ENCODE results near the gene GALNT14.

The GALNT14 gene

DNA sequence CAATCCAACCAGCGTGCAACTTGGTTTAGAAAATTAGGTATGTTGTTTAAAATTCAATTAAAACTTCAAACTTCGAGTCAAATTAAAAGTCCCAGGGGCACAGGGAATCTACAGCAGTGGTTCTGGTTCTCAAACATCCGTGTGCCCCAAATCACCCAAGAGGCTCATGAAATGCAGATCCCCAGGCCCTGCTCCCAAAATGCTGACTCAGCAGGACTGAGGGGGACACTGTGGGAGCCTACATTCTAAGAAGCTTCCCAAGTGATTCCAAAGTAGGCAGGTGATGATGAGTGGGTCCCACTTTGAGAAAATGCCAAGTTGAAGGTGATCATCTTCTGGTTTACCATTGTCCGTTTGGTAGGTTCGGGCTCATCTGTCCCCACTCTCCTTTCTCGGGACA, 82.3 kb downstream of the GALNT14 start:
- no peak for DNase-seq (ENCODE audit: low read depth)

GRCh38 chr2:31054842-31055388, 83.3 kb downstream of the GALNT14 start:
- DNase-seq (ENCODE audit: low read depth) = no peak

- no peak for DNase-seq (ENCODE audit: low read depth)
Measured at GRCh38 chr2:31053929-31054782, 84.1 kb downstream of the GALNT14 start.

DNA sequence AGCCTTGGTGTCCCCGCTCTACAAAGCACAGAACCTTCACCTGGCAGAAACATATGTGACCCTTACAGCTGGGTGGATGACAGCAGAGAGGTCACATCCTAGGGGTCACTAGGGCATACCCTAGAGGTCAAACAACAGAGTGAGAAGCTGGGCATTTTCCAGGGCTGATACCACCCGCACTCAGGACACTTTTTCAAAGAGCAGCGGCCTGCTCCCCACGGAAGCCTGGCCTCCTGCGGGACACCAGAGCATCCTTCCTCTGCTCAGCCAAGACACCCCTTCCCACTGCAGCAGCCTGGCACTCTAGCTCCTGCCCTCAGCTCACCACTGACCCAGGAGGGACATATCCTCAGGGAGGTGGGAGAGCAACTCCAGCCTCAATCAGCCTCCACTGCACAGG, 86.0 kb downstream of the GALNT14 start:
- DNase-seq (ENCODE audit: low read depth) = no peak

DNA sequence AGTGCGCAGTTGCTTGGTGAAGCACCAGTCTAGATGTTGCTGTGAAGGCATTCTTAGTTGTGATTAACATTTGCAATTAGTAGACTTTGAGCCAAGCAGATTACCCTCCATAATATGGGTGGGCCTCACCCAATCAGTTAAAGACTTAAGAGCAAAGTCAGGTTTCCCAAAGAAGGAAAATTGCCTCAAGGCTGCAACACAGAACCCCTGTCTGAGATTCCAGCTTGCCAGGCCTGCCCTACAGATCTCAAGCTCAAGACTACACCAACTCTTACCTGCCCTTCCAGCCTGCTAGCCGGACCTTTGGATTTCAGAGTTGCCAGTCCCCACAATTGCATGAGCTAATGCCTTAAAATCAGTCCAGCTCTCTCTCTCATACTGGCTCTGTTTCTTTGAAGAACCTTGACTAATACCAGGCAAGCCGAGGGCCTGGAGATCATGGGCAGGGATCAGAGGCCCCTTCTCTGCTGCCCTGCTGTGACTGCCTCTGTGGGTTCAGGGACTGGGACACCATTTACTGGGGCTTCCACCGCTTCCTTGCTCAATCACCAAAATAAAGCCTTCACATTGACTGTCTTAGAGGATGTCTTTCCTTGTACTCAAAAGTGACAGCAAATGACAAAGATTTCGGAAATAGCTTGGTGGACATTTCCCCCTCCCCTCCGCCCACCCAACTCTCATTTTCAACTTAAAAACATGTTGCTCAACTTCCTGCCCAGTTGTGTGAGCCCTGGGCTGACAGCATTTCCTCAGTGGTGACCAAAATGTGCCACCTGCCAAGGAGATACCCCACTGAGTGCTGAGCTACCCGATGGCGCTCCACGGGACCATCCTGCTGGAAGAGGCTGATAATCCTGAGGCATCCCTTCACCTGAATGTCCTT, 86.7 kb downstream of the GALNT14 start:
- DNase-seq (ENCODE audit: low read depth) = no peak

DNA sequence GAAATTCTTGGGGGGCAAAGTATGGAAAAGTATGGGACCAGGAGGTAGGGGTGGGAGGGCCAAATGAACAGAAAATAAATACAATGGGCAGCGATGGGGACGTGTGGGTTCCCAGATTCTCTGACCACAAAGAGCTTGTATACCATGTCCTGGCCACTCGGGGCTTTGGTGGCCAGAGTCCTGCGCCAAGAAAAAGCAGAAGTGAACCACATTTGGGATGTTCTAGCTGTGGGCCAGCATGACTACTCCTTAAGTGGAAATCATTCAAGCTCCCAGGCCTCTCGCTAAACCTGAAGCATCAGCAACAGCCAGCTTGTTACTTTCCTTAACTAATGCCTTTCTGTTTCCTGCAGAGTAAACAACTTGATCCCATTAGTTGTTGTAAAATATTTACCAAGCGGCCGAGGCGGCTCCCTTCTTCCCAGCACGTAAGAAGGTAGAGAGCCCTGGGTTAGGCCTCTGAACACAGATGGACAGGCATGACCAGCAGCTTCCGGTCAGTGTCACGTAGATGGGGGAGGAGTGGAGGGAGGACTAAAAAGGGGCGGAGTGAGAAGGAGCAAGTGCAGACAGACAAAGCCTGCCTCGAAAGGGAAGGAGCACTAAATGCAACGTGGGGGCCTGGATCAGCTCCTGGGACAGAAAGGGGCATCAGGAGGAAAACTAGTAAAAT, 88.2 kb downstream of the GALNT14 start:
- DNase-seq (ENCODE audit: low read depth) = no peak

DNA sequence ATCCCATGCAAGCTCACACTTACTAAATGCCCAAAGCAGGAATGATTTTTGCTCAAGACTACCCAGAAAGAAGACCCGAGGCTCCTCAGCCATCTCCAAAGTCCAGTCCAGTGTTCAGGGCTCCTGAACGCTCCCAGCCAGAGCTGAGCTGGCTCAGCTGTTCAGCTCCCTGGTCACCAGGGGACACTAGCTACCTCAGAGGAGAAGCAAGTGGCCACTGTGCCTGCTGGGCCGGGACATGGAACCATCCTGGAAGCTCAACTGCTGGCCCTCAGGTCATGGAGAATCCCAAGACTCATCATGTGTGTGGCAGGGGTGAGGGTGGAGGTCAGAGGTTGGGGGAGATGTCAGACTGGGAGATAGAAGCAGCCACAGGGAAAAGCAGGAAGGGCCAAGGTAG, 89.0 kb downstream of the GALNT14 start:
- no peak for DNase-seq (ENCODE audit: low read depth)

- DNase-seq (ENCODE audit: low read depth) = no peak
Measured at GRCh38 chr2:31047599-31047998, 90.6 kb downstream of the GALNT14 start.

DNA sequence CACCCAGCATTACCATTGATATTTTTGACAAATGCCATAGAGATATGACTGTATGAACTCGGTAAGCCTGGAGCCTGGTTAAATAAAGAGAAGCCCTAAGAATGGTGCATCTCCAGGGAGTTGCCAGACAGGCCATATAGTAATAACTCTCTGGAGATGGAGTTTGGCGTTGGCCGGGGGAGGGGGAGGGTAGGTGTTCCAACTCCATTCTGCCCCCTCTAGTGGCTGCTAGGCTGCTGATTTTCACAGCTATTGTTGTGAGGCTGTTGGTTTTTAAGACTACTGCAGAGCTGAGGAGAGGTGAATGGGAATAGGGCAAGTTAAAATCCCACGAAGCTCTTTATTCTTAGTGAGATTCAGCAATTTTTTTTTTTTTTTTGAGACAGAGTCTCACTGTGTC, 99.9 kb downstream of the GALNT14 start:
- DNase-seq (ENCODE audit: low read depth) = no peak

GRCh38 chr2:31037058-31037457, 101.2 kb downstream of the GALNT14 start:
- DNase-seq (ENCODE audit: low read depth) = no peak

- DNase-seq (ENCODE audit: low read depth) = no peak
Measured at GRCh38 chr2:31033032-31033431, 105.2 kb downstream of the GALNT14 start.

DNA sequence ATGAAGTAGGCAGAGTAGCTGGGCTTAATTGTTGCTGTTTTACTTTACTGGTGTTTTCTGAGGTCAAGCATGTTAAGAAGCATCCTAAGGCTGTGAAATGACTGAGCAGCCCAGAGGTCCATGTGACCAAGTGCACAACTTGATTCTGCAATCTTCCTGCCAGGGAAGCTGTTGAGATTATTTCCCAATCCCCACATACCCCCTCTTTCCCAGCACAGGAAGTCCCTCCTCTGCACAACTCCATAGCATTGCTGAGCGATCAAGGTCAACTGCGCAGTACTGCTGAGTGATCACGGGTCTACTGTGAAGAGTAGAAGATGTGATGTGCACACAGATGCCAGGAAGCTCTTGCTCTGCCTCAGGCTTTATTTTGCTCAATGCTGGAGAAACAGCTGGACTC, 105.8 kb downstream of the GALNT14 start:
- DNase-seq (ENCODE audit: low read depth) = no peak

DNA sequence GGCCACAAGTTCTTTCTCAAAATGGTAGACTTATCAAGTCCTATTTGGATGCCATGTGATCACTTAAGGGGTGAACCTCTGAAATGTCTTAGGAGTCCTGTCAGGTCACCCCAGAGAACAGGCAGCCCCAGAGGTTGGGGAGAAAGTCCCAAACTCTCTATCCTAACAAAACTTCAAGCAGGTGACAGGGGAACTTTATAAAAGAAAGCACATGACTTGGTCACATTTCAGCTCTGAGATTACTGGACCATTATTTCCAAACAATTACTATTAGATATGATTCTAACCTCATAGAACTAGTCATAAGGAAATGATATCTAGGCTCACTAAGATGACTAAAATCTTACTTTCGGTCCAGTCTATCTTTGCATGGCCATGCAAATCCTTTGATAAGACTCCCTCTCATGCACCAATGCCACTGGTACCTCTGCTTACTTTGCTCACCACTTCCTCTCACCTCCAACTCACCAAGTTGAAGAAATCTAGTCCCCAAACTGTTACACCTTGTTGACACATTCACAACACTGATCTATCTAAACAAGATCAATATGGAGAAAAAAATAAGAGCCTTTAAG, 107.0 kb downstream of the GALNT14 start:
- DNase-seq (ENCODE audit: low read depth) = no peak

- DNase-seq (ENCODE audit: low read depth) = no peak
Measured at GRCh38 chr2:31028417-31028816, 109.8 kb downstream of the GALNT14 start.

GRCh38 chr2:31027549-31027948, 110.7 kb downstream of the GALNT14 start:
- DNase-seq (ENCODE audit: low read depth) = no peak

DNA sequence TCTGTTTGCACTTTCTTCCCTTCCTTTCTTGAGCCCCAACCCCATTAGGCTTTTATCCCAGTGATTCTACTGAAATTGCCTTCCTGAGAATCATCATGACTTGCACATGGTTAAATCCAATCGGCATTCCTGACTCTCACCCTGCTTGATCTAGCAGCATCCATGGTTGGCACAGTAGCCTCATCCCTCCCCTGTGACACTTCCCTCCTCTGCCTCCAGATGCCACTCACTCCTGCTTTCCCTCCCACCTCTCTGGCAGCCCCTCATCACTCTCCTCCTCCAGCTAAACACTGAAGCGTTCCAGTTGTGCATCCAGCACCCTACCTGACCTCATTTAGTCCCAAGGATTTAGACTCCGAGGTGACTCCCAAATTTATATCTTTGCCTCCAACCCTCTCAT, 114.7 kb downstream of the GALNT14 start:
- no peak for DNase-seq (ENCODE audit: low read depth)

DNA sequence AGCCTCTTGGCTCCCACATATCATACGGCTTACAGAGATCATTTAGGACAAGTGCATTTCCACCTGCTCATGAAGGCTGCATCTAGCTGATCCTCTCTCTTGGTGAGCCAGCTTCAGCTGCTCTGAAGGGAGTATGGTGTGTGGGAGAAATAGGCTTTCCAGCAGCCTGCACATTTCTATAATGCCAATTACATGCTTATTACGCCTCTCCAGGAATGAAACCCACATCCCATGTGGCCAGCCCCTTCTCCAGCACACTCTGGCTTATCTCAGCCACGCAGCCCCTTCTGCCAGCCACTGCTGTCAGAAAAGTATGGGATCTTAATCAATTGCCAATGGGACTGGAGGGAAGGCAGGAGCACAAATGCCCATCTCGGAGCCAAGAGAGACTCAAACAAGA, 117.5 kb downstream of the GALNT14 start:
- DNase-seq (ENCODE audit: low read depth) = no peak

DNA sequence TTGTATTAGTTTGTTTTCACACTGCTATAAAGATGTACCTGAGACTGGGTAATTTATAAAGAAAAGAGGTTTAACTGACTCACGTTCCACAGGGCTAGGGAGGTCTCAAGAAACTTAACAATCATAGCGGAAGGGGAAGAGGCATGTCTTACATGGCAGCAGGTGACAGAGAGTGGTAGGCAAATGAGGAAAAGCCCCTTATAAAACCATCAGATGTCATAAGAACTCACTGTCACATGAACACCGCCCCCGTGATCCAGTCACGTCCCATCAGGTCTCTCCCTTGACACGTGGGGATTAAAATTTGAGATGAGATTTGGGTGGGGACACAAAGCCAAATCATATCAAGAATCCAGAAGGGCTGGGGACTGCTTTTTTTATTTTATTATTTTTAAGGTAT, 120.0 kb downstream of the GALNT14 start:
- DNase-seq (ENCODE audit: low read depth) = no peak

GRCh38 chr2:31016648-31017047, 121.6 kb downstream of the GALNT14 start:
- DNase-seq (ENCODE audit: low read depth) = no peak

GRCh38 chr2:31014516-31014915, 123.7 kb downstream of the GALNT14 start:
- DNase-seq (ENCODE audit: low read depth) = no peak

DNA sequence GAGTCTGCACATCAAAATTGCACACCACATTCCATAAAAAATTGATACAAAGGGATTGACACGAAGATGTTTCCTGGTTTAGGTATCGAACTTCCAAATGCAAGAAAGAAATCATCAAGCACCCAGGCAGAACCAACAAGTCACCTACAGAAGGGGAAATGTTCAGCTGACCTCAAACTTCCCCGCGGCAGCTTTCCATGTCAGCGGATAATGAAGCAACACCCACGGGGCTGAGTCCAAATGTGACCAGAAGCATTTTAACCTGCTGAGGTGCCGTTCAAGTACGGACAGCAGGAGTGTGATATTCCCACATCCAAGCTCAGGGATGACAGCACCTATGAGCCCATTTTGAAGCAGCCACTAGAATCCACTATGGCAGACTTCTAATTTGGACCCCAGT, 124.9 kb downstream of the GALNT14 start:
- DNase-seq (ENCODE audit: low read depth) = no peak

DNA sequence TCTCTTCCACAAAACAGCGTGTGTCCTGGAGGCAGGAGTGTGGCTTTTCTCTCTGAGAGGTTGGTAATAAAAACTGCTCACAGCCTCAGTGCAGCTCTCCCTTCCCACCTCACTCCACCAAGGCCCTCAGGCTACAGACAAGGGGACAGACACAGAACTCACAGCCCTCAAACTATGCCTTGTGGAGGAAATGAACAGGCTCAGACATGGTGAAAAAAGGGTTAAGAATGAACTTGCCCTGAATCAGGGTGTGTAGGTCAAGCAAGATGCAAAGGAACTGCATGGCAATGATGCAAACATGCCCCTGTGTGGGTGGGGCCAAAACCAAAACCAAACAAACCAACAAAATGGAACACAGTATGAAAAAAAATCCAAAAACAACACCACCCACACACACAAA, 125.8 kb downstream of the GALNT14 start:
- DNase-seq (ENCODE audit: low read depth) = no peak
